Gastrocnemius medialis (tissue), 4 donors: Measurements from ENCODE around the gene POR. TPM values are rescaled to one million over a fixed set of nuclear protein-coding genes. Genes with fewer than 3 reads are reported as not detected.
"Not testable (repeated sequence)": the region's sequence is repeated elsewhere in the genome, so short reads cannot be mapped to it uniquely, and the experiment has no call there.

ENCODE experiments used
- ATAC-seq, 2 donors: fragments of 150-250 bp; one replicate each; pipeline ENCODE4 v1.9.1; 2016
- DNase-seq, 2 donors: peaks; one replicate each; pipeline ENCODE4 v3.0.0-alpha.2; 2019
- H3K27ac ChIP-seq, 4 donors: fragments of 200-600 bp; sonication (generic); 1 replicate in 1 of 4; 2 replicates in 3 of 4; pipeline ENCODE4 v1.5.1; 2016 to 2018; ENCODE audit warnings: mild to moderate bottlenecking in 2 of 4, moderate library complexity in 1 of 4
- H3K27me3 ChIP-seq, 3 donors: fragments of 200-600 bp; sonication (generic) in 2 of 3; 1 replicate in 1 of 3; 2 replicates in 2 of 3; pipeline versions ENCODE4 v1.5.1 to v1.6.0; 2016 to 2019; ENCODE audit warnings: mild to moderate bottlenecking in 1 of 3, moderate library complexity in 1 of 3
- H3K36me3 ChIP-seq, 2 donors: fragments of 200-600 bp; sonication (generic) in 1 of 2; one replicate each; pipeline ENCODE4 v1.5.1; 2017 to 2018
- H3K4me1 ChIP-seq, 2 donors: fragments of 200-600 bp; sonication (generic) in 1 of 2; one replicate each; pipeline ENCODE4 v1.5.1; 2016 to 2017; ENCODE audit warnings: mild to moderate bottlenecking in 2 of 2
- H3K4me3 ChIP-seq, 4 donors: fragments of 200-600 bp; sonication (generic) in 3 of 4; 1 replicate in 1 of 4; 2 replicates in 3 of 4; pipeline ENCODE4 v1.5.1; 2016 to 2019; ENCODE audit warnings: mild to moderate bottlenecking in 2 of 4
- H3K9me3 ChIP-seq, 3 donors: fragments of 200-600 bp; sonication (generic) in 2 of 3; 1 replicate in 1 of 3; 2 replicates in 2 of 3; pipeline ENCODE4 v1.5.1; 2016 to 2019
- CTCF ChIP-seq, 5 experiments: fragments of 450-650 bp in 3 of 5; fragments of 200-600 bp in 2 of 5; sonication (generic) in 2 of 5; IDR thresholded peaks in 4 of 5; conservative IDR thresholded peaks in 1 of 5; 1 replicate in 4 of 5; 2 replicates in 1 of 5; pipeline ENCODE4 v1.5.1; 2016 to 2019; ENCODE audit warnings: antibody characterized with exemption in 5 of 5, mild to moderate bottlenecking in 3 of 5, moderate library complexity in 3 of 5
- POLR2A ChIP-seq, 2 donors: fragments of 450-650 bp; IDR thresholded peaks; one replicate each; pipeline ENCODE4 v1.6.1; 2017; ENCODE audit warnings: antibody characterized with exemption in 2 of 2, mild to moderate bottlenecking in 2 of 2, moderate library complexity in 2 of 2
- in situ Hi-C, 4 donors: fragments of 200-750 bp; cut with MboI; loops; one replicate each; pipeline versions ENCODE4 v1.15.0 to v1.8.0; 2017; ENCODE audit warnings: low sequenced_read_pairs in 4 of 4
- intact Hi-C: fragments of 100-400 bp; cut with DNase I; formaldehyde crosslinking; loops from one replicate; pipeline ENCODE4 v1.15.1; 2023; ENCODE audit warnings: low total_unique reads
- microRNA-seq, 2 donors: library from miRNA; unstranded; fragments of <30 nt; microRNA quantifications; one replicate each; pipeline ENCODE4, GENCODE V29; 2016; ENCODE audit warnings: borderline replicate concordance in 2 of 2
- total RNA-seq, 4 donors: library from RNA; depleted of rRNA; stranded (reverse); fragments of >200 nt; gene quantifications; one replicate each; pipeline versions ENCODE4 v1.1.0 to v1.2.3, GENCODE V29; 2016

Gene POR
- total RNA-seq, 4 donors from 2014 or later: 85.7 to 218 (median 115) TPM

- intact Hi-C loops (no loop called here), in situ Hi-C loops (loop anchor here in 3 of 4 donors (5.0 kb wide), 3 partner anchors 151 to 161 kb away; no protein-coding TSS in a partner anchor)
- H3K9me3 ChIP-seq: no peaks in the 10 kb centered on the region
- H3K27me3 ChIP-seq: no peaks in the 10 kb centered on the region
- peaks cover 3 to 4% of the 10 kb centered on the region in 2 donors for H3K4me1 ChIP-seq
- TF ChIP-seq CTCF (IDR thresholded peaks at IDR 0.05 in 4 of 5, conservative IDR thresholded peaks at IDR 0.05 in 1 of 5) (no peak), POLR2A (IDR thresholded peaks at IDR 0.05) (no peak)
- H3K4me3 ChIP-seq: no peak overlapping the region
- no peak for ATAC-seq
- H3K36me3 ChIP-seq: peaks cover 0 to 11% of the 10 kb centered on the region in 2 donors
- DNase-seq: peak in 1 of 2 donors; percentile 9
- no peak overlapping the region for H3K27ac ChIP-seq
Observed at GRCh38 chr7:76023002-76023401, 108.0 kb downstream of the POR start.

- ATAC-seq, intact Hi-C loops: not testable (repeated sequence)
Observed at GRCh38 chr7:76029682-76030081, 114.7 kb downstream of the POR start.

GRCh38 chr7:76031964-76032363 is 117.0 kb downstream of the POR start:
- H3K36me3 ChIP-seq: no peaks in the 10 kb centered on the region
- no peak for ATAC-seq
- no peaks in the 10 kb centered on the region for H3K9me3 ChIP-seq
- no peak for DNase-seq
- intact Hi-C loops (no loop called here), in situ Hi-C loops (loop anchor here in 3 of 4 donors (25.0 kb wide), 1 partner anchor 295 kb away; the partner anchor contains the start of gene HIP1 (in 3 of the 3))
- H3K27me3 ChIP-seq: no peaks in the 10 kb centered on the region
- no peak for TF ChIP-seq POLR2A (IDR thresholded peaks at IDR 0.05)
- TF ChIP-seq CTCF (IDR thresholded peaks at IDR 0.05 in 4 of 5, conservative IDR thresholded peaks at IDR 0.05 in 1 of 5): no peak
- H3K27ac ChIP-seq: no peak overlapping the region
- H3K4me3 ChIP-seq: no peak overlapping the region
- peaks cover 0 to under 1% of the 10 kb centered on the region in 2 donors for H3K4me1 ChIP-seq

More at GRCh38 chr7:76029682-76030081, 114.7 kb downstream of the POR start:
- not testable (repeated sequence) for H3K9me3 ChIP-seq, H3K4me3 ChIP-seq, H3K36me3 ChIP-seq, H3K4me1 ChIP-seq, H3K27me3 ChIP-seq, H3K27ac ChIP-seq, DNase-seq
- in situ Hi-C loops: loop anchor here in 3 of 4 donors (25.0 kb wide), 1 partner anchor 292 kb away; the partner anchor contains the start of gene HIP1 (in 3 of the 3)

Small RNAs within 50 kb of the gene (microRNA-seq; reads per million reads assigned to microRNA genes)
- 0 reads per million in 2 donors for gene MIR4651

Other genes starting within 250 kb of the POR start
- gene HIP1, start 176.2 kb upstream of the POR start, total RNA-seq: 10 to 100 TPM in 1 of 4 donors, 1 to 10 TPM in 3; 5.8 to 11.1 (median 7.9) TPM
- gene CCL26, start 142.9 kb upstream of the POR start, total RNA-seq: not detected
- not detected for gene CCL24, start 101.3 kb upstream of the POR start, total RNA-seq
- gene RHBDD2, start 36.1 kb upstream of the POR start, total RNA-seq: 10 to 100 TPM; 28.5 to 52.1 (median 38.2) TPM
- 10 to 100 TPM; 21.3 to 56.7 (median 38.2) TPM for gene TMEM120A, start 79.4 kb downstream of the POR start, total RNA-seq
- gene STYXL1, start 132.8 kb downstream of the POR start, total RNA-seq: 10 to 100 TPM; 10.0 to 31.5 (median 17.3) TPM
- gene MDH2, start 133.0 kb downstream of the POR start, total RNA-seq: 100 to 1,000 TPM; 236 to 344 (median 284) TPM